Astrocyte of the hippocampus (primary cell): ENCODE results near the gene CPEB1.

Experiments
- DNase-seq: peaks from one replicate; pipeline ENCODE4 v3.0.0; 2011; ENCODE audit warnings: low read depth, low spot score

The CPEB1 gene

GRCh38 chr15:82647045-82647834, at the start of gene CPEB1:
CPEB1 (minus strand) TSS chr15:82647363; CDS start chr15:82628459, 18,904 bp downstream.
- DNase-seq: peak; percentile 58

GRCh38 chr15:82692171-82692570, 45.0 kb upstream of the CPEB1 start:
- DNase-seq: no peak

- DNase-seq: no peak
Observed at GRCh38 chr15:82689147-82689546, 42.0 kb upstream of the CPEB1 start.

- DNase-seq: no peak
Observed at GRCh38 chr15:82688691-82689090, 41.5 kb upstream of the CPEB1 start.

GRCh38 chr15:82681371-82681770, 34.2 kb upstream of the CPEB1 start:
- DNase-seq: no peak

GRCh38 chr15:82680200-82681102, 33.3 kb upstream of the CPEB1 start:
- peak; percentile 12 for DNase-seq

DNA sequence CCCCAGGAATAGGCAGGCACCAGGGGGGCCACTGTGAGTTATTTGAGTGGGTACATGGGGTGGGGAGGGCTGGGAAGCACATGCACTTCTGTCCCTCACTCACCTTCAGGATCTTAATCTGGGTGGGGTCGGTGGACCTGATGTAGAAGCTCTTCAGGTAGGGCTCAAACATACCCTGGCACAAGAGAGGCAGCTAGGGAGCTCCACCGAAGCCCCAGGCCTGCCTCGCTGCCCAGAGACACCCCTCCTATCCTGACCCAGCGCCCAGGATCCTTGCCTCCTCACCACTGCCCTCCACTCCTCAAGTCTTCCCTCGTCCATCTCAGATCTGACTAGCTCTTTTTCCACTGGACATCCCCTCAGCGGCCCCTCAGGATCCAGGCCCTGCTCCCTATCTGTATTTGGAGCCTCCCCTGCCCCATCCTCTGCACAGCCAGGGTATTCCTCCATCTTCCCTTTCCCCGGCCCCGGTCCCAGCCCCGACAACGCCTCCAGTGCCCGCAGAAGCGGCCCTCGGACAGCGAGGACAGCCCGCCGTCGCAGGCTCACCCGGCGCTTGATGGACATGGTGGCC, 32.5 kb upstream of the CPEB1 start:
- DNase-seq: no peak

- no peak for DNase-seq
Observed at GRCh38 chr15:82677720-82678323, 30.7 kb upstream of the CPEB1 start.

GRCh38 chr15:82674873-82675272, 27.7 kb upstream of the CPEB1 start:
- no peak for DNase-seq

GRCh38 chr15:82670699-82671098, 23.5 kb upstream of the CPEB1 start:
- no peak for DNase-seq

GRCh38 chr15:82666606-82667005, 19.4 kb upstream of the CPEB1 start:
- no peak for DNase-seq

DNA sequence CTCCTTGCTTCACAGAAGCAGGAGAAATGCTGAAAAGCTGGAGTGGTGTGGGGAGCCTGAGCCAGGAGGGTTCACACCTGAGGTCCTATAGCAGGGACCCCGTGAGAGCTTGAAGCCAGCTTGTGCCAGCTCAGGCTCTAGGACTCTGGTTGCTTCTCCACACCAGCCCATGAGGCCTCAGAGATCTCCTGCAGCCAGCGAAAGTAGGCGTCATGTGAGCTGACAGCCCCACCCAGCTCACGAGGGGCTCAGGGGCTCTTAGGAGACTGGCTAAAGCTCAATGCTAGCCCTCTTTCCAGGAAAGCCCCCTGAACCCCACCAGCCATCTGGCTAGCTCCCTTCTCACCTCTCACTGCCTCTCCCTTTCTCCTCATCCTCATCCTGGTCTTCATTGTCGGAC, 16.9 kb upstream of the CPEB1 start:
- DNase-seq: no peak

DNA sequence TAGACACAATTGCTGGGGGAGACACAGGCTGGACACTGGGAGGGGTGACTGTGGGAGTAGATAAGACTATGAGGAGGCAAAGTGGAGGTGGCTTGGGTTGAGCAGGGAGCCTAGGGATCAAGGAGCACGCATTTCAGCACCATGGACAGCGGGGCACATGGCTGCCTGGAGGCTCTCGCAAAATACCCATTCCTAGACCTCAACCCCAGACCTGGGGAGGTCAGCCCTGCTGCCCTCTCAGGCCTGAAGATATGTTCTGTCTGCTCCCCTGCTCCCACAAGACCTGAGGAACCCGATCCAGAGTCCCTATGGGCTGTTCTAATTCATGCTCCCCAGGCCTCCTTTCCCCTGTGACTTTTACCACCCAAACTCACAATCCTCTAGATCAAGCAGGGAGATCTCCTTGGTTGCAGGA, 16.0 kb upstream of the CPEB1 start:
- peak; percentile 71 for DNase-seq

- no peak for DNase-seq
Observed at GRCh38 chr15:82662641-82663040, 15.5 kb upstream of the CPEB1 start.

GRCh38 chr15:82660378-82660777, 13.2 kb upstream of the CPEB1 start:
- DNase-seq: no peak

- DNase-seq: no peak
Observed at GRCh38 chr15:82656641-82657266, 9.6 kb upstream of the CPEB1 start.

GRCh38 chr15:82655606-82656005, 8.4 kb upstream of the CPEB1 start:
- DNase-seq: no peak

DNA sequence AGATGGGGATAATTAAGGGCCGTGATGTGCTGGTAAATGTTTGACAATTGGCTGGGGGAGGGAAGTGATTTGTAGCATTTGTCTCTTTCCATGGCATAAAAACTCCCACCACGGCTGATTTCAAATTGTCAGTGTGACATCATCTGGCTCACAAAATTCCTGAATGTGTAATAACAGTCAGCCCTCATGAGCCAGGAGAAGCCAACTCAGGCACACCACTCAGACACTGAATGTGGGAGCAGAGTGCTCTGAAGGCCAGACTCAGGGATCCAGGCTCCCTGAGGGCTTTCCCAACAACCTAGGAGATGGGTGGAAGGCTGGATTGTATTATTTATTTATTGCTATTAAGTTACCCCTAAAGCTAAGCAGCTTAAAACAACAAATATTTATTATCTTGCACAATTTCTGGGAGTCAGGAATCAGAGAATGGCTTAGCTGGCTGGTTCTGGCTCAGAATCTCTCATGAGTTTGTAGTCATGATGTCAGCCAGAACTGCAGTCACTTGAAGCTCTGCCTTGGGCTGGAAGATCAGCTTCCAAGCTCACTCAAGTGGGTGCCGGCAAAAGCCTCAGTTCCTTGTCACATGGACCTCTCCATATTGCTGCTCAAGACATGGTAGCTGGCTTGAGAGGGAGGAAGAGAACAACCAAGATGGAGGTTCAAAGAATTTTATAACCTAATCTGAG, 6.5 kb upstream of the CPEB1 start:
- DNase-seq: no peak

DNA sequence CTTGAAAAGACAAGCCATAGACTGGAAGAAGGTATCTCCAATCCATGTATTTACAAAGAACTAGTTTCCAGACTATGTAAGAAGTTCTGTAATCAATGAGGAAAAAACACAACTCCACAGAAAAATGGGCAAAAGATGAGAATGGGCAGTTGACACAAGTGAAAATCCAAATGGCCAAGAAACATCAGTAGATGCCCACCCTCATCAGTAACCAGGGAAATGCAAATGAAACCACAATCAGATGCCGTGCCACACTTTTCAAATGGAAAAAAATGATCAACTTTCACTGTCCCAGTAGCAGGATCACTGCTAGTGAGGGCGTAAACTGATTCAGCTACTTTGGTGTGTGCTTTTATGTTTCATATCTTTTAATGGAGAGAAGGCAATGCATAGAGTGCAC, 4.5 kb upstream of the CPEB1 start:
- no peak for DNase-seq

DNA sequence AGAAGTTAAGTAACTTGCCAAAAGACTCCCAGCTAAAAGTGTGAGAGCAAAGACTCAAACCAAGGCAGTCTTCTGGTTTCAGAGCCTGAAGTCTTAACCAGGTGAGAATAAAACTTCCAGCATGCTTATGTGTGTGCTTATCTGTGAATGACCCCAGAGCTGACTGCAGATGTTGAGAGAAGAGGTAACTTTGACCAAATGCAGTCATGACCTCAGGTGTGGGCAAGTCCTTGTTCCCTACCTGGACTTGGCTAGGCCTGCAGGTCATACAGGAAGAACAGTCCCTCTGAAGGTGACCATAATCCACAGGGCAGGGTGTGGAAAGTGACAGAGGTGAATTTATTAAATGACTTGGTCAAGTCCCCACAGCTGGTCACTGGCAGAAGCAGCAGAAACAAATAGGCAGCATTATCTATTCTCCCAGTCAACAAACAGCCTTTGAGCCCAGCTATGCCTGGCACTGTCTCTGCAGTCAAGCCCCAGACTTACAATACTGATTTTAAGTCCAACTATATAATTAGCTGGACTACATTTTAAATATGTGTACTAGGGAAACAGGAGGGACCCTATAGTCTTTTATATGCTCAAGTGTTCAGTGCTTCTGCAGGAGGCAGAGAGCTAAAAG, 3.0 kb upstream of the CPEB1 start:
- no peak for DNase-seq
